HTR-8/SVneo (cell line): Measurements from ENCODE around the gene SLC18A2.
"Not testable (repeated sequence)": the region's sequence is repeated elsewhere in the genome, so short reads cannot be mapped to it uniquely, and the experiment has no call there.

Experiments
- DNase-seq: peaks from one replicate; pipeline ENCODE4 v3.0.0; 2011; ENCODE audit warnings: low spot score, mixed read lengths; ENCODE audit not compliant: insufficient read length
- FAIRE-seq: peaks from 2 replicates; lab custom pipeline; 2011; peaks lifted over from hg19 to GRCh38; lab: Jason Lieb, UNC

The SLC18A2 gene

GRCh38 chr10:117300671-117301070 lies 59.8 kb downstream of the SLC18A2 start:
- no peak for DNase-seq
- FAIRE-seq: no peak

GRCh38 chr10:117303451-117303850 lies 62.5 kb downstream of the SLC18A2 start:
- DNase-seq, FAIRE-seq: not testable (repeated sequence)

- no peak for DNase-seq
- FAIRE-seq: no peak
Measured at GRCh38 chr10:117306674-117307073, 65.8 kb downstream of the SLC18A2 start.

GRCh38 chr10:117311261-117311660 lies 70.3 kb downstream of the SLC18A2 start:
- FAIRE-seq: no peak
- DNase-seq: no peak

GRCh38 chr10:117312430-117312829 lies 71.5 kb downstream of the SLC18A2 start:
- no peak for DNase-seq
- FAIRE-seq: no peak

- DNase-seq (no peak), FAIRE-seq (no peak)
Measured at GRCh38 chr10:117313641-117314040, 72.7 kb downstream of the SLC18A2 start.

- no peak for DNase-seq
- no peak for FAIRE-seq
Measured at GRCh38 chr10:117316701-117317100, 75.8 kb downstream of the SLC18A2 start.

- FAIRE-seq (no peak), DNase-seq (no peak)
Measured at GRCh38 chr10:117318909-117319308, 78.0 kb downstream of the SLC18A2 start.

- FAIRE-seq: no peak
- DNase-seq: peak; percentile 4
Measured at GRCh38 chr10:117320050-117320665, 79.2 kb downstream of the SLC18A2 start.

- FAIRE-seq (no peak), DNase-seq (no peak)
Measured at GRCh38 chr10:117322260-117322659, 81.3 kb downstream of the SLC18A2 start.

- DNase-seq (no peak), FAIRE-seq (no peak)
Measured at GRCh38 chr10:117324367-117324766, 83.5 kb downstream of the SLC18A2 start.

- FAIRE-seq: no peak
- DNase-seq: no peak
Measured at GRCh38 chr10:117327262-117327661, 86.3 kb downstream of the SLC18A2 start.
